K562 (cell line): ENCODE measurements around the gene PGBD4. TPM values are rescaled to one million over a fixed set of nuclear protein-coding genes. Genes with fewer than 3 reads are reported as not detected.

Source experiments
- ARID3B ChIP-seq: fragments of 250-450 bp; sonication (Bioruptor Pico); IDR thresholded peaks from 2 replicates; pipeline ENCODE4 v1.4.0; 2020; ENCODE audit warnings: borderline replicate concordance
- ATF2 ChIP-seq: sonication (generic); formaldehyde crosslinking; IDR thresholded peaks from 2 replicates; pipeline ENCODE4 v1.8.1; 2022; ENCODE audit warnings: missing genetic modification reagents
- ATF7 ChIP-seq: fragments of 450-650 bp; IDR thresholded peaks from 2 replicates; pipeline ENCODE4 v1.7.1; 2014; ENCODE audit warnings: mild to moderate bottlenecking, moderate library complexity
- CXXC5 ChIP-seq: fragments of 250-450 bp; sonication (Bioruptor Pico); IDR thresholded peaks from 2 replicates; pipeline ENCODE4 v1.8.0; 2022; ENCODE audit warnings: inconsistent platforms, mild to moderate bottlenecking, moderate library complexity
- DNMT1 ChIP-seq: fragments of 450-650 bp; IDR thresholded peaks from 2 replicates; pipeline ENCODE4 v1.6.1; 2016; ENCODE audit warnings: antibody characterized with exemption, mild to moderate bottlenecking
- FOXP4 ChIP-seq: sonication (generic); formaldehyde crosslinking; IDR thresholded peaks from 2 replicates; pipeline ENCODE4 v1.8.0; 2022; ENCODE audit warnings: mild to moderate bottlenecking, missing genetic modification reagents, borderline replicate concordance
- HEY1 ChIP-seq: fragments of 250-450 bp; sonication (Bioruptor Pico); IDR thresholded peaks from 2 replicates; pipeline ENCODE4 v1.5.0; 2020; ENCODE audit warnings: mild to moderate bottlenecking, moderate library complexity, borderline replicate concordance
- IFI16 ChIP-seq: fragments of 250-450 bp; sonication (Bioruptor Pico); IDR thresholded peaks from 2 replicates; pipeline ENCODE4 v2.1.2; 2022; ENCODE audit warnings: mild to moderate bottlenecking, inconsistent platforms
- NR0B1 ChIP-seq: fragments of 450-650 bp; IDR thresholded peaks from one replicate; pipeline ENCODE4 v1.6.1; 2018; ENCODE audit warnings: mild to moderate bottlenecking, moderate library complexity; ENCODE audit not compliant: partially characterized antibody
- PBX2 ChIP-seq, 2 experiments: IDR thresholded peaks in 1 of 2; conservative IDR thresholded peaks in 1 of 2; 2 replicates each; pipeline ENCODE4 v1.6.1; 2016; ENCODE audit warnings: low read depth in 2 of 2, mild to moderate bottlenecking in 1 of 2, missing compliant biosample characterization in 1 of 2, missing genetic modification characterization in 1 of 2, moderate library complexity in 1 of 2
- POU5F1 ChIP-seq: fragments of 150-350 bp; IDR thresholded peaks from 2 replicates; pipeline ENCODE4 v1.6.1; 2014; ENCODE audit warnings: borderline replicate concordance, low read length, low read depth, mild to moderate bottlenecking; ENCODE audit not compliant: partially characterized antibody
- RBFOX2 ChIP-seq: fragments of 200-400 bp; formaldehyde crosslinking; IDR thresholded peaks from 2 replicates; pipeline ENCODE4 v1.6.1; 2017; ENCODE audit warnings: low read depth, mild to moderate bottlenecking, low read length, moderate library complexity
- SP2 ChIP-seq: IDR thresholded peaks from 2 replicates; pipeline ENCODE4 v1.6.1; 2011; ENCODE audit warnings: mild to moderate bottlenecking, low read depth, low read length, moderate library complexity; ENCODE audit not compliant: poor library complexity, severe bottlenecking; ENCODE audit errors: extremely low read depth
- STAT5A ChIP-seq: IDR thresholded peaks from 2 replicates; pipeline ENCODE4 v1.6.1; 2012; ENCODE audit warnings: low read length, inconsistent platforms, borderline replicate concordance
- VEZF1 ChIP-seq: fragments of 200-800 bp; sonication (Bioruptor generic); IDR thresholded peaks from 2 replicates; pipeline ENCODE4 v1.6.1; 2017; ENCODE audit warnings: missing genetic modification characterization, missing compliant biosample characterization
- ZNF445 ChIP-seq: fragments of 250-450 bp; sonication (Bioruptor Pico); IDR thresholded peaks from 2 replicates; pipeline ENCODE4 v1.4.0; 2020; ENCODE audit warnings: low read depth, mild to moderate bottlenecking, moderate library complexity
- polyA plus RNA-seq, 8 experiments: library from polyadenylated mRNA; depleted of rRNA in 4 of 8; stranded (reverse) in 5 of 8; unstranded in 3 of 8; fragments of >200 nt; fragmentation: Nextera tagmentation in 2 of 8; fragmentation: Illumina TruSeq in 1 of 8; extraction: Ambion mirVana in 2 of 8; extraction: Trizol in 1 of 8; gene quantifications; 2 replicates each; pipeline versions ENCODE4 v1.2.1 to v1.2.3, GENCODE V29; 2011 to 2014; ENCODE audit warnings: inconsistent platforms in 1 of 8, missing spikeins in 1 of 8
- total RNA-seq, 7 experiments: library from RNA; depleted of rRNA in 6 of 7; stranded (reverse); fragments of >200 nt in 6 of 7; fragmentation: Illumina TruSeq in 2 of 7; extraction: Trizol in 2 of 7; gene quantifications; 2 replicates each; pipeline versions ENCODE4 v1.2.1 to v1.2.3, GENCODE V29; 2011 to 2021; ENCODE audit warnings: low replicate concordance in 1 of 7

PGBD4 gene
- total and polyA plus RNA-seq, 9 of the 15 experiments (the other 6 are each of a cell fraction or from before 2014, with no cell fraction given): 2.1 to 4.9 (median 2.7) TPM

GRCh38 chr15:34079904-34080303, 22.0 kb upstream of the PGBD4 start (continued):
- TF ChIP-seq NR0B1: no peak
- no peak for TF ChIP-seq POU5F1
- 0 out of 2 replicates have a peak, but pooled peaks have one; percentile 15 for TF ChIP-seq ATF7
- peak; percentile 30; the same call in 1 of the 2 replicates for TF ChIP-seq STAT5A
- no peak for TF ChIP-seq ZNF445 (CRISPR knock-in tag)
- no peak for TF ChIP-seq ATF2
- no peak for TF ChIP-seq ARID3B (CRISPR knock-in tag)
- TF ChIP-seq SP2: no peak
- no peak for TF ChIP-seq PBX2 (CRISPR knock-in tag; IDR thresholded peaks at IDR 0.05; ENCODE audit: low read depth)
- TF ChIP-seq PBX2 (tag; conservative IDR thresholded peaks at IDR 0.05; ENCODE audit: low read depth): peak; percentile 56; the same call in 1 of the 2 replicates
- no peak for TF ChIP-seq CXXC5
- no peak for TF ChIP-seq RBFOX2
- TF ChIP-seq FOXP4 (CRISPR knock-in tag): no peak
- no peak for TF ChIP-seq VEZF1 (CRISPR knock-in tag)
- TF ChIP-seq HEY1 (CRISPR knock-in tag): no peak
- TF ChIP-seq IFI16 (CRISPR knock-in tag): no peak
- TF ChIP-seq DNMT1: no peak
